22Rv1 (cell line): Measurements from ENCODE around the gene TPCN2.

Source experiments
- ZFX ChIP-seq: fragments of 450-650 bp; IDR thresholded peaks from 2 replicates; pipeline ENCODE4 v1.6.1; 2017; ENCODE audit warnings: antibody characterized with exemption, borderline replicate concordance
- TF ChIP-seq, protein P1 (sequence below): fragments of 450-650 bp; IDR thresholded peaks from 2 replicates; pipeline ENCODE4 v1.5.1; 2017; ENCODE audit warnings: mild to moderate bottlenecking

- TF ChIP-seq, protein P1, sequence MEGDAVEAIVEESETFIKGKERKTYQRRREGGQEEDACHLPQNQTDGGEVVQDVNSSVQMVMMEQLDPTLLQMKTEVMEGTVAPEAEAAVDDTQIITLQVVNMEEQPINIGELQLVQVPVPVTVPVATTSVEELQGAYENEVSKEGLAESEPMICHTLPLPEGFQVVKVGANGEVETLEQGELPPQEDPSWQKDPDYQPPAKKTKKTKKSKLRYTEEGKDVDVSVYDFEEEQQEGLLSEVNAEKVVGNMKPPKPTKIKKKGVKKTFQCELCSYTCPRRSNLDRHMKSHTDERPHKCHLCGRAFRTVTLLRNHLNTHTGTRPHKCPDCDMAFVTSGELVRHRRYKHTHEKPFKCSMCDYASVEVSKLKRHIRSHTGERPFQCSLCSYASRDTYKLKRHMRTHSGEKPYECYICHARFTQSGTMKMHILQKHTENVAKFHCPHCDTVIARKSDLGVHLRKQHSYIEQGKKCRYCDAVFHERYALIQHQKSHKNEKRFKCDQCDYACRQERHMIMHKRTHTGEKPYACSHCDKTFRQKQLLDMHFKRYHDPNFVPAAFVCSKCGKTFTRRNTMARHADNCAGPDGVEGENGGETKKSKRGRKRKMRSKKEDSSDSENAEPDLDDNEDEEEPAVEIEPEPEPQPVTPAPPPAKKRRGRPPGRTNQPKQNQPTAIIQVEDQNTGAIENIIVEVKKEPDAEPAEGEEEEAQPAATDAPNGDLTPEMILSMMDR: no peak
- no peak for TF ChIP-seq ZFX
Observed at GRCh38 chr11:69172674-69173073, 123.9 kb downstream of the TPCN2 start.
